ENCODE data around the gene PEDS1. TPM values are rescaled to one million over a fixed set of nuclear protein-coding genes. Genes with fewer than 3 reads are reported as not detected.
A peak's percentile ranks its signal among the peaks of the same experiment; 100 is the strongest.

The PEDS1 gene
- total and polyA plus RNA-seq, 2 of the 4 experiments (the other 2 are of a cell fraction) = 24.0 to 59.9 TPM

GRCh38 chr20:50138479-50139393, 14.8 kb downstream of the PEDS1 start:
- Histone ChIP-seq H2AK9ac (replicated peaks; ENCODE audit: low read depth, low read length, poor library complexity) (peak overlapping the region; percentile 40), H2BK15ac (ENCODE audit: low read depth, low read length) (no peak overlapping the region), H3K27me3 (ENCODE audit: control insufficient read depth, insufficient read depth, low read length) (no peaks in the 10 kb centered on the region), H3K4ac (ENCODE audit: low read depth, low read length) (no peak overlapping the region), H4K5ac (ENCODE audit: low read depth, low read length) (no peak overlapping the region), H2AK5ac (ENCODE audit: low read depth, low read length) (peak overlapping the region; percentile 43; the same call in 1 of the 2 replicates), H2AFZ (replicated peaks; ENCODE audit: low read length, poor library complexity) (no peak overlapping the region), H3K23ac (ENCODE audit: low read depth, low read length) (no peak overlapping the region), H3K79me1 (ENCODE audit: low read depth in 1 of 2, low read length in 2 of 2) (peaks cover 42 to 91% of the 10 kb centered on the region in 2 experiments), H4K91ac (ENCODE audit: insufficient read depth, low read depth, low read length) (no peak overlapping the region), H4K8ac (ENCODE audit: low read depth in 2 of 2, low read length in 2 of 2) (no peak overlapping the region), H3K9me3 (ENCODE audit: control insufficient read depth, insufficient read depth, low read length) (no peaks in the 10 kb centered on the region), H3K14ac (replicated peaks; ENCODE audit: low read depth, low read length) (no peak overlapping the region; the same call in 1 of the 2 replicates), H3K18ac (ENCODE audit: low read depth, low read length) (no peak overlapping the region), H3K9ac (ENCODE audit: low read depth, low read length) (no peak overlapping the region), H3K36me3 (ENCODE audit: control insufficient read depth, insufficient read depth, low read length) (peaks cover 55% of the 10 kb centered on the region), H3K9me1 (ENCODE audit: insufficient read depth, low read length) (peaks cover 30% of the 10 kb centered on the region), H3K4me3 (ENCODE audit: insufficient read depth, low read depth, low read length) (no peak overlapping the region), H2BK20ac (ENCODE audit: low read depth, low read length) (no peak overlapping the region), H3K4me2 (ENCODE audit: low read depth, low read length) (no peak overlapping the region), H3K27ac (ENCODE audit: insufficient read depth, low read length) (no peak overlapping the region), H2BK120ac (ENCODE audit: low read depth, low read length) (no peak overlapping the region), H4K20me1 (ENCODE audit: insufficient read depth, low read length) (peaks cover 47% of the 10 kb centered on the region), H3K4me1 (ENCODE audit: control insufficient read depth, insufficient read depth, low read length) (peaks cover 12% of the 10 kb centered on the region), H3K56ac (ENCODE audit: extremely low read depth, insufficient read depth, low read length) (no peak overlapping the region), H2BK5ac (ENCODE audit: low read depth, low read length, poor library complexity, severe bottlenecking) (no peak overlapping the region)
- 92% methylated on average over 15 of the region's 29 CpGs; no CpG with 5 or more reads in 1 of the 2 experiments for WGBS, 2 experiments (ENCODE audit: extremely low coverage in 2 of 2, insufficient read length in 1 of 2)
- ChIA-PET POLR2A (ENCODE audit: unreplicated experiment) (interaction anchor here (0.6 kb wide), 2 partner anchors 11 to 372 kb away, joined by 7 to 8 read pairs; partner anchors contain the start of gene PTPN1), CTCF (interaction anchor here (0.7 kb wide), 1 partner anchor 18 kb away, joined by 3 read pairs; no protein-coding TSS in a partner anchor)
- intact Hi-C loops (cut with micrococcal nuclease) (no loop called here), dilution Hi-C loops (cut with HindIII; ENCODE audit: low sequenced_read_pairs, unreplicated experiment) (no loop called here), in situ Hi-C loops (cut with MboI; ENCODE audit: low sequenced_read_pairs) (no loop called here)
- no peak for DNase-seq
- TF ChIP-seq RAD21 (IDR thresholded peaks at IDR 0.05; ENCODE audit: low read length) (no peak), RCOR1 (IDR thresholded peaks at IDR 0.05; ENCODE audit: insufficient replicate concordance, low read length) (no peak), MXI1 (IDR thresholded peaks at IDR 0.05; ENCODE audit: borderline replicate concordance, low read depth, low read length) (no peak), NFE2L2 (IDR thresholded peaks at IDR 0.05; ENCODE audit: low read depth, low read length) (no peak), MAFK (IDR thresholded peaks at IDR 0.05; ENCODE audit: low read depth, low read length) (no peak), CHD1 (IDR thresholded peaks at IDR 0.05; ENCODE audit: low read depth, low read length) (no peak), SMC3 (IDR thresholded peaks at IDR 0.05; ENCODE audit: low read depth, low read length) (no peak)
- TF ChIP-seq, protein P1, sequence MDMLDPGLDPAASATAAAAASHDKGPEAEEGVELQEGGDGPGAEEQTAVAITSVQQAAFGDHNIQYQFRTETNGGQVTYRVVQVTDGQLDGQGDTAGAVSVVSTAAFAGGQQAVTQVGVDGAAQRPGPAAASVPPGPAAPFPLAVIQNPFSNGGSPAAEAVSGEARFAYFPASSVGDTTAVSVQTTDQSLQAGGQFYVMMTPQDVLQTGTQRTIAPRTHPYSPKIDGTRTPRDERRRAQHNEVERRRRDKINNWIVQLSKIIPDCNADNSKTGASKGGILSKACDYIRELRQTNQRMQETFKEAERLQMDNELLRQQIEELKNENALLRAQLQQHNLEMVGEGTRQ (IDR thresholded peaks at IDR 0.05; ENCODE audit: low read depth, low read length) = no peak
- TF ChIP-seq, protein P2, sequence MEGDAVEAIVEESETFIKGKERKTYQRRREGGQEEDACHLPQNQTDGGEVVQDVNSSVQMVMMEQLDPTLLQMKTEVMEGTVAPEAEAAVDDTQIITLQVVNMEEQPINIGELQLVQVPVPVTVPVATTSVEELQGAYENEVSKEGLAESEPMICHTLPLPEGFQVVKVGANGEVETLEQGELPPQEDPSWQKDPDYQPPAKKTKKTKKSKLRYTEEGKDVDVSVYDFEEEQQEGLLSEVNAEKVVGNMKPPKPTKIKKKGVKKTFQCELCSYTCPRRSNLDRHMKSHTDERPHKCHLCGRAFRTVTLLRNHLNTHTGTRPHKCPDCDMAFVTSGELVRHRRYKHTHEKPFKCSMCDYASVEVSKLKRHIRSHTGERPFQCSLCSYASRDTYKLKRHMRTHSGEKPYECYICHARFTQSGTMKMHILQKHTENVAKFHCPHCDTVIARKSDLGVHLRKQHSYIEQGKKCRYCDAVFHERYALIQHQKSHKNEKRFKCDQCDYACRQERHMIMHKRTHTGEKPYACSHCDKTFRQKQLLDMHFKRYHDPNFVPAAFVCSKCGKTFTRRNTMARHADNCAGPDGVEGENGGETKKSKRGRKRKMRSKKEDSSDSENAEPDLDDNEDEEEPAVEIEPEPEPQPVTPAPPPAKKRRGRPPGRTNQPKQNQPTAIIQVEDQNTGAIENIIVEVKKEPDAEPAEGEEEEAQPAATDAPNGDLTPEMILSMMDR (conservative IDR thresholded peaks at IDR 0.05; ENCODE audit: low read depth, low read length) = no peak
- TF ChIP-seq, protein P3, sequence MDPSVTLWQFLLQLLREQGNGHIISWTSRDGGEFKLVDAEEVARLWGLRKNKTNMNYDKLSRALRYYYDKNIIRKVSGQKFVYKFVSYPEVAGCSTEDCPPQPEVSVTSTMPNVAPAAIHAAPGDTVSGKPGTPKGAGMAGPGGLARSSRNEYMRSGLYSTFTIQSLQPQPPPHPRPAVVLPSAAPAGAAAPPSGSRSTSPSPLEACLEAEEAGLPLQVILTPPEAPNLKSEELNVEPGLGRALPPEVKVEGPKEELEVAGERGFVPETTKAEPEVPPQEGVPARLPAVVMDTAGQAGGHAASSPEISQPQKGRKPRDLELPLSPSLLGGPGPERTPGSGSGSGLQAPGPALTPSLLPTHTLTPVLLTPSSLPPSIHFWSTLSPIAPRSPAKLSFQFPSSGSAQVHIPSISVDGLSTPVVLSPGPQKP (IDR thresholded peaks at IDR 0.05; ENCODE audit: borderline replicate concordance, low read depth, low read length) = no peak
- ATAC-seq (ENCODE audit: low read depth) = no peak
- BruUV-seq (replicated peaks) = no TSS peak

Data from IMR-90 (cell line).